H9 (cell line): ENCODE measurements around the gene CPT1C. TPM values are rescaled to one million over a fixed set of nuclear protein-coding genes. Genes with fewer than 3 reads are reported as not detected.

Experiments
- DNase-seq: peaks from one replicate; pipeline ENCODE4 v3.0.0-alpha.2; 2017
- H2AFZ ChIP-seq: one replicate; pipeline ENCODE4 v1.6.1; 2013; ENCODE audit warnings: mild to moderate bottlenecking, low read length, control low read depth, moderate library complexity
- H2AK5ac ChIP-seq: 2 replicates; pipeline ENCODE4 v1.6.1; 2013; ENCODE audit warnings: low read length, control low read depth, mixed read lengths; ENCODE audit not compliant: insufficient read length
- H2BK120ac ChIP-seq: one replicate; pipeline ENCODE4 v1.6.1; 2013; ENCODE audit warnings: low read depth, mild to moderate bottlenecking, low read length, control low read depth, inconsistent platforms; ENCODE audit not compliant: poor library complexity, severe bottlenecking
- H2BK12ac ChIP-seq: 2 replicates; pipeline ENCODE4 v1.6.1; 2013; ENCODE audit warnings: low read length, control low read depth, mixed read lengths, low read depth; ENCODE audit not compliant: insufficient read length
- H2BK15ac ChIP-seq: 2 replicates; pipeline ENCODE4 v1.6.1; 2013; ENCODE audit warnings: low read depth, low read length, control low read depth
- H2BK20ac ChIP-seq: one replicate; pipeline ENCODE4 v1.6.1; 2013; ENCODE audit warnings: low read depth, mild to moderate bottlenecking, low read length, control low read depth, inconsistent platforms; ENCODE audit not compliant: poor library complexity, severe bottlenecking
- H2BK5ac ChIP-seq: 2 replicates; pipeline ENCODE4 v1.6.1; 2013; ENCODE audit warnings: low read length, control low read depth, mixed read lengths; ENCODE audit not compliant: insufficient read length
- H3K14ac ChIP-seq: 2 replicates; pipeline ENCODE4 v1.6.1; 2013; ENCODE audit warnings: low read length, control low read depth; ENCODE audit not compliant: insufficient read depth
- H3K18ac ChIP-seq: 2 replicates; pipeline ENCODE4 v1.6.1; 2013; ENCODE audit warnings: low read depth, mild to moderate bottlenecking, mixed read lengths, low read length, control low read depth; ENCODE audit not compliant: insufficient read length
- H3K23ac ChIP-seq: 2 replicates; pipeline ENCODE4 v1.6.1; 2013; ENCODE audit warnings: low read length, control low read depth, mixed read lengths, low read depth; ENCODE audit not compliant: insufficient read length
- H3K23me2 ChIP-seq: 2 replicates; pipeline ENCODE4 v1.6.1; 2013; ENCODE audit warnings: low read depth, mild to moderate bottlenecking, mixed read lengths, low read length, control low read depth; ENCODE audit not compliant: insufficient read length, poor library complexity, severe bottlenecking
- H3K27ac ChIP-seq: 2 replicates; pipeline ENCODE4 v1.5.1; 2013; ENCODE audit warnings: low read length, control low read depth, mixed read lengths, low read depth; ENCODE audit not compliant: insufficient read length
- H3K27me3 ChIP-seq: 2 replicates; pipeline ENCODE4 v1.6.1; 2013; ENCODE audit warnings: low read length, control low read depth, inconsistent platforms; ENCODE audit not compliant: insufficient read depth
- H3K4ac ChIP-seq: 2 replicates; pipeline ENCODE4 v1.6.1; 2013; ENCODE audit warnings: low read depth, mild to moderate bottlenecking, control low read depth, inconsistent platforms, low read length, moderate library complexity
- H3K4me1 ChIP-seq: 2 replicates; pipeline ENCODE4 v1.6.1; 2013; ENCODE audit warnings: low read length, control low read depth, inconsistent platforms; ENCODE audit not compliant: insufficient read depth
- H3K4me2 ChIP-seq: 2 replicates; pipeline ENCODE4 v1.6.1; 2013; ENCODE audit warnings: low read length, control low read depth, mixed read lengths; ENCODE audit not compliant: insufficient read length, insufficient read depth
- H3K56ac ChIP-seq: 2 replicates; pipeline ENCODE4 v1.6.1; 2013; ENCODE audit warnings: low read depth, mild to moderate bottlenecking, mixed read lengths, low read length, control low read depth; ENCODE audit not compliant: insufficient read length
- H3K79me1 ChIP-seq: 2 replicates; pipeline ENCODE4 v1.6.1; 2013; ENCODE audit warnings: low read depth, mild to moderate bottlenecking, moderate library complexity, low read length, control low read depth, inconsistent platforms; ENCODE audit not compliant: insufficient read depth, poor library complexity, severe bottlenecking
- H3K79me2 ChIP-seq: 2 replicates; pipeline ENCODE4 v1.6.1; 2013; ENCODE audit warnings: low read length, control low read depth, inconsistent platforms; ENCODE audit not compliant: insufficient read depth
- H3K9ac ChIP-seq: 2 replicates; pipeline ENCODE4 v1.6.1; 2013; ENCODE audit warnings: low read length, control low read depth, mixed read lengths; ENCODE audit not compliant: insufficient read length; ENCODE audit errors: extremely low read depth
- H3K9me3 ChIP-seq: one replicate; pipeline ENCODE4 v1.6.1; 2013; ENCODE audit warnings: low read depth, low read length, inconsistent platforms; ENCODE audit not compliant: control insufficient read depth
- H3T11ph ChIP-seq: one replicate; pipeline ENCODE4 v1.6.1; 2013; ENCODE audit warnings: mild to moderate bottlenecking, low read length, control low read depth, inconsistent platforms
- H4K20me1 ChIP-seq: one replicate; pipeline ENCODE4 v1.6.1; 2013; ENCODE audit not compliant: control insufficient read depth, insufficient read length, insufficient read depth
- H4K5ac ChIP-seq: 2 replicates; pipeline ENCODE4 v1.6.1; 2013; ENCODE audit warnings: low read depth, mild to moderate bottlenecking, mixed read lengths, low read length, control low read depth; ENCODE audit not compliant: insufficient read length
- H4K8ac ChIP-seq: replicated peaks from 2 replicates; pipeline ENCODE4 v1.6.1; 2013; ENCODE audit warnings: low read length, control low read depth, mixed read lengths, low read depth; ENCODE audit not compliant: insufficient read length
- H4K91ac ChIP-seq: 2 replicates; pipeline ENCODE4 v1.6.1; 2013; ENCODE audit warnings: low read depth, mild to moderate bottlenecking, moderate library complexity, mixed read lengths, low read length, control low read depth; ENCODE audit not compliant: insufficient read length
- H3K27ac Mint-ChIP-seq, 3 experiments: 2 replicates in 2 of 3; 3 replicates in 1 of 3; pipeline ENCODE4 v1.8.0; 2020 to 2021; ENCODE audit warnings: mixed read lengths in 3 of 3, mild to moderate bottlenecking in 1 of 3, moderate library complexity in 1 of 3
- H3K27me3 Mint-ChIP-seq: 2 replicates; pipeline ENCODE4 v1.8.0; 2021; ENCODE audit warnings: low read depth, mild to moderate bottlenecking, moderate library complexity, mixed read lengths
- H3K36me3 Mint-ChIP-seq, 3 experiments: 2 replicates in 2 of 3; 3 replicates in 1 of 3; pipeline ENCODE4 v1.8.0; 2020 to 2021; ENCODE audit warnings: low read depth in 3 of 3, mixed read lengths in 3 of 3; ENCODE audit not compliant: insufficient read depth in 1 of 3
- H3K4me1 Mint-ChIP-seq, 2 experiments: 2 replicates each; pipeline ENCODE4 v1.8.0; 2020; ENCODE audit warnings: mixed read lengths in 2 of 2
- H3K4me3 Mint-ChIP-seq, 2 experiments: 2 replicates in 1 of 2; 3 replicates in 1 of 2; pipeline ENCODE4 v1.8.0; 2020 to 2021; ENCODE audit warnings: mild to moderate bottlenecking in 2 of 2, mixed read lengths in 2 of 2, moderate library complexity in 1 of 2
- H3K9me3 Mint-ChIP-seq, 2 experiments: 2 replicates in 1 of 2; 3 replicates in 1 of 2; pipeline ENCODE4 v1.8.0; 2020; ENCODE audit warnings: mild to moderate bottlenecking in 2 of 2, mixed read lengths in 2 of 2, moderate library complexity in 1 of 2
- WGBS: extraction: QIAGEN DNeasy Blood & Tissue Kit; methylation state at CpG from one replicate; pipeline ENCODE4 v1.1.7; 2013; ENCODE audit warnings: missing lambda C conversion rate, low lambda C conversion rate, mixed read lengths; ENCODE audit not compliant: insufficient read length; ENCODE audit errors: extremely low coverage; 5-methylcytosine and 5-hydroxymethylcytosine counted together
- total RNA-seq: library from RNA; stranded (reverse); gene quantifications from 2 replicates; pipeline ENCODE4 v1.2.1, GENCODE V29; 2021
- TF ChIP-seq, protein P1 (sequence below): fragments of 200-600 bp; sonication (generic); conservative IDR thresholded peaks from 3 replicates; pipeline ENCODE4 v1.8.0; 2021; ENCODE audit warnings: antibody characterized with exemption, mild to moderate bottlenecking

The CPT1C gene
- total RNA-seq, 1 experiment from 2014 or later, result 74.6 TPM

GRCh38 chr19:49696865-49697264 is 5.9 kb downstream of the CPT1C start:
- Histone ChIP-seq H4K91ac (no peak overlapping the region), H3K4ac (no peak overlapping the region), H2BK5ac (no peak overlapping the region), H4K5ac (no peak overlapping the region), H3K9ac (no peak overlapping the region), H4K20me1 (no peaks in the 10 kb centered on the region), H3K18ac (no peak overlapping the region), H3K27ac (no peak overlapping the region), H2BK15ac (no peak overlapping the region), H3K23ac (no peak overlapping the region), H2AK5ac (no peak overlapping the region), H3K79me2 (no peaks in the 10 kb centered on the region), H3K14ac (no peak overlapping the region), H3K79me1 (no peaks in the 10 kb centered on the region), H2BK12ac (no peak overlapping the region), H3K9me3 (no peaks in the 10 kb centered on the region), H2BK20ac (no peak overlapping the region), H3K56ac (no peak overlapping the region), H3K27me3 (no peaks in the 10 kb centered on the region), H2BK120ac (no peak overlapping the region), H2AFZ (no peak overlapping the region), H3K4me2 (no peak overlapping the region), H4K8ac (no peak overlapping the region), H3K4me1 (no peaks in the 10 kb centered on the region), H3T11ph (no peak overlapping the region), H3K23me2 (no peaks in the 10 kb centered on the region)
- no CpG with 5 or more reads among the region's 7 CpGs for WGBS
- peaks cover 0 to 7% of the 10 kb centered on the region in 2 experiments; a peak in 2 of 4 replicates for H3K4me1 Mint-ChIP-seq
- H3K9me3 Mint-ChIP-seq, result no peaks in the 10 kb centered on the region
- H3K27me3 Mint-ChIP-seq, result no peaks in the 10 kb centered on the region; the same call in 1 of the 2 replicates
- peaks cover 24 to 40% (median 34%) of the 10 kb centered on the region in 3 experiments for H3K36me3 Mint-ChIP-seq
- H3K27ac Mint-ChIP-seq, result no peak overlapping the region
- DNase-seq, result no peak
- H3K4me3 Mint-ChIP-seq, result no peak overlapping the region
- TF ChIP-seq, protein P1, sequence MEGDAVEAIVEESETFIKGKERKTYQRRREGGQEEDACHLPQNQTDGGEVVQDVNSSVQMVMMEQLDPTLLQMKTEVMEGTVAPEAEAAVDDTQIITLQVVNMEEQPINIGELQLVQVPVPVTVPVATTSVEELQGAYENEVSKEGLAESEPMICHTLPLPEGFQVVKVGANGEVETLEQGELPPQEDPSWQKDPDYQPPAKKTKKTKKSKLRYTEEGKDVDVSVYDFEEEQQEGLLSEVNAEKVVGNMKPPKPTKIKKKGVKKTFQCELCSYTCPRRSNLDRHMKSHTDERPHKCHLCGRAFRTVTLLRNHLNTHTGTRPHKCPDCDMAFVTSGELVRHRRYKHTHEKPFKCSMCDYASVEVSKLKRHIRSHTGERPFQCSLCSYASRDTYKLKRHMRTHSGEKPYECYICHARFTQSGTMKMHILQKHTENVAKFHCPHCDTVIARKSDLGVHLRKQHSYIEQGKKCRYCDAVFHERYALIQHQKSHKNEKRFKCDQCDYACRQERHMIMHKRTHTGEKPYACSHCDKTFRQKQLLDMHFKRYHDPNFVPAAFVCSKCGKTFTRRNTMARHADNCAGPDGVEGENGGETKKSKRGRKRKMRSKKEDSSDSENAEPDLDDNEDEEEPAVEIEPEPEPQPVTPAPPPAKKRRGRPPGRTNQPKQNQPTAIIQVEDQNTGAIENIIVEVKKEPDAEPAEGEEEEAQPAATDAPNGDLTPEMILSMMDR, result no peak
